Psoas muscle (tissue), 8 donors: ENCODE results near the gene IL6ST. TPM values are rescaled to one million over a fixed set of nuclear protein-coding genes. Genes with fewer than 3 reads are reported as not detected.

ENCODE experiments used
- ATAC-seq, 4 donors: fragments of 200-7000 bp; cut with Tn5 transposase; one replicate each; pipeline ENCODE4 v1.9.1; 2020; ENCODE audit warnings: moderate library complexity in 3 of 4, mild to moderate bottlenecking in 2 of 4
- DNase-seq, 2 donors: peaks; one replicate each; pipeline ENCODE4 v3.0.0-alpha.2; 2020
- H3K27ac ChIP-seq: fragments of 200-600 bp; one replicate; pipeline ENCODE4 v1.8.0; 2022
- H3K27me3 ChIP-seq, 3 donors: fragments of 200-600 bp in 1 of 3; one replicate each; pipeline versions ENCODE4 v1.6.1 to v1.8.0; 2013 to 2022; ENCODE audit warnings: low read length in 2 of 3, mild to moderate bottlenecking in 2 of 3, moderate library complexity in 1 of 3; ENCODE audit not compliant: insufficient read depth in 3 of 3
- H3K36me3 ChIP-seq, 2 donors: fragments of 200-600 bp in 1 of 2; one replicate each; pipeline versions ENCODE4 v1.6.1 to v1.8.0; 2013 to 2022; ENCODE audit warnings: low read depth in 1 of 2, mild to moderate bottlenecking in 1 of 2, moderate library complexity in 1 of 2; ENCODE audit not compliant: insufficient read depth in 1 of 2
- H3K4me1 ChIP-seq: fragments of 200-600 bp; one replicate; pipeline ENCODE4 v1.8.0; 2022
- H3K4me3 ChIP-seq: fragments of 200-600 bp; one replicate; pipeline ENCODE4 v1.8.0; 2022; ENCODE audit warnings: mild to moderate bottlenecking
- H3K9me3 ChIP-seq: fragments of 200-600 bp; one replicate; pipeline ENCODE4 v1.8.0; 2022
- WGBS, 3 donors: extraction: QIAGEN DNeasy Blood & Tissue Kit; methylation state at CpG; one replicate each; pipeline versions ENCODE4 v1.1.6 to v1.1.7; 2013; 5-methylcytosine and 5-hydroxymethylcytosine counted together
- intact Hi-C, 2 donors: fragments of 100-400 bp; cut with DNase I; formaldehyde crosslinking; loops; one replicate each; pipeline versions ENCODE4 v1.11.0 to v1.14.2; 2022
- polyA plus RNA-seq, 3 donors: library from polyadenylated mRNA; stranded (reverse); fragments of 200-250 nt; gene quantifications; one replicate each; pipeline ENCODE4 v1.2.3, GENCODE V29; 2013
- total RNA-seq, 4 donors: library from RNA; stranded (reverse); fragmentation: NEBNext Ultra II Directional in 2 of 4; extraction: Animal tissue kit (Norgen Biotek cat#: 25700) in 2 of 4; gene quantifications; one replicate each; pipeline versions ENCODE4 v1.2.1 to v1.2.4, GENCODE V29; 2021 to 2023
- TF ChIP-seq, protein P1 (sequence below): fragments of 200-600 bp; IDR thresholded peaks from one replicate; pipeline ENCODE4 v1.8.0; 2022; ENCODE audit warnings: antibody characterized with exemption
- donor health status: healthy with polysubstance abuse.
- donor health status: DM: no; HTN: no; CAD: no; lungs with moderate emphysema.
- donor health status: Bipolar disorder and iron deficiency.
- donor health status: healthy.
- donor health status: DM: yes; HTN: yes; CAD: no.
- donor health status: DM: no; HTN: no; CAD: no.
- donor health status: DM: no; HTN: no; CAD: no.
- donor health status: DM: yes; HTN: yes; CAD: no.

Gene IL6ST
- total and polyA plus RNA-seq, 7 donors, result 38.6 to 255 (median 143) TPM

DNA sequence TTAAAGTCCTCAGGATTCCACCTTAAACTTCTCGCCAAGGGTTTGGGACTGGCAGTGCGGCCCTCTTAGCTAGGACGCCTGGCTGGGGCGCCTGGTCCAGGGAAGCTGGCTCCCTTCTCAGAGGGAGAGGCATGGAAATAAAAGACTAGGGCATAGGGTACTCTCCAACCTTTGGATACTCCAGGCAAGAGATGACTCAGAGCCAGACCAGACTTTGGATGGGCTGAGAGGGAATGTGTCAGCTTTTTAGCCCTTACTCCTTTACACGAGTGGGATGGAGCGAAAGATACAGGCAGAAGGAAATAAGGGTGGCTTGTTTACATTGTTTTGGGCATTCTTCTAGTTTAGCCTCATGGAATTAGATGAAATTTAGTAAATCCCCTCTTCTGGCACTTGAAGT is 95.4 kb downstream of the IL6ST start:
- Histone ChIP-seq H3K4me3 (no peak overlapping the region), H3K27ac (no peak overlapping the region), H3K4me1 (peaks cover 12% of the 10 kb centered on the region), H3K27me3 (no peaks in the 10 kb centered on the region), H3K36me3 (no peaks in the 10 kb centered on the region), H3K9me3 (no peaks in the 10 kb centered on the region)
- intact Hi-C loops, result no loop called here
- DNase-seq (no peak), ATAC-seq (no peak)
- WGBS, 3 donors, result 88 to 91% (median 91%) methylated on average over 6 of the region's 6 CpGs
- TF ChIP-seq, protein P1, sequence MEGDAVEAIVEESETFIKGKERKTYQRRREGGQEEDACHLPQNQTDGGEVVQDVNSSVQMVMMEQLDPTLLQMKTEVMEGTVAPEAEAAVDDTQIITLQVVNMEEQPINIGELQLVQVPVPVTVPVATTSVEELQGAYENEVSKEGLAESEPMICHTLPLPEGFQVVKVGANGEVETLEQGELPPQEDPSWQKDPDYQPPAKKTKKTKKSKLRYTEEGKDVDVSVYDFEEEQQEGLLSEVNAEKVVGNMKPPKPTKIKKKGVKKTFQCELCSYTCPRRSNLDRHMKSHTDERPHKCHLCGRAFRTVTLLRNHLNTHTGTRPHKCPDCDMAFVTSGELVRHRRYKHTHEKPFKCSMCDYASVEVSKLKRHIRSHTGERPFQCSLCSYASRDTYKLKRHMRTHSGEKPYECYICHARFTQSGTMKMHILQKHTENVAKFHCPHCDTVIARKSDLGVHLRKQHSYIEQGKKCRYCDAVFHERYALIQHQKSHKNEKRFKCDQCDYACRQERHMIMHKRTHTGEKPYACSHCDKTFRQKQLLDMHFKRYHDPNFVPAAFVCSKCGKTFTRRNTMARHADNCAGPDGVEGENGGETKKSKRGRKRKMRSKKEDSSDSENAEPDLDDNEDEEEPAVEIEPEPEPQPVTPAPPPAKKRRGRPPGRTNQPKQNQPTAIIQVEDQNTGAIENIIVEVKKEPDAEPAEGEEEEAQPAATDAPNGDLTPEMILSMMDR, result no peak

DNA sequence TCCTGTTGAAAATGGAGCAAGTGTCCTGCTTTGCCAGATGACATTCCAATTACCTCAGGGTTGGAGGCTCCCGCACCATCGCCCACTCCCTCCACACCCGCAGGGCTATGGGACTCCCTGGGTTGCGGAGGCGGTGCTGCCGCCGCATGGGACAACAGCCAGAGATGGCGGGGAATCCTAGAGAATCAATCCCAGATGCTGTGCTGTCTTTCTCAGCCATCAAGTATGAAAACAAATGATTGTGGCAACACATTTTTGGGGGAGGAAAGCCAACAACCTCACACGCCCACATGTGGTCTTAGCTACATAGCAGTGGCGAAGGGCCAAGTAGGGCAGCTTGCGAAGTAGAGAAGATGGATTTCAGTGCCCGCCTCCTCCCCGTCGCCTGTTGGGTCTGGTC is 96.9 kb downstream of the IL6ST start:
- Histone ChIP-seq H3K36me3 (no peaks in the 10 kb centered on the region), H3K9me3 (no peaks in the 10 kb centered on the region), H3K27me3 (no peaks in the 10 kb centered on the region), H3K4me3 (peak overlapping the region; percentile 25), H3K4me1 (peaks cover 9% of the 10 kb centered on the region), H3K27ac (no peak overlapping the region)
- intact Hi-C loops, result no loop called here
- WGBS, 3 donors, result 45 to 65% (median 57%) methylated on average over 14 of the region's 14 CpGs
- TF ChIP-seq, protein P1, result no peak
- DNase-seq (peak; percentile 73 to 77), ATAC-seq (peak in 3 of 4 donors; percentile 31 to 76 (median 40))

DNA sequence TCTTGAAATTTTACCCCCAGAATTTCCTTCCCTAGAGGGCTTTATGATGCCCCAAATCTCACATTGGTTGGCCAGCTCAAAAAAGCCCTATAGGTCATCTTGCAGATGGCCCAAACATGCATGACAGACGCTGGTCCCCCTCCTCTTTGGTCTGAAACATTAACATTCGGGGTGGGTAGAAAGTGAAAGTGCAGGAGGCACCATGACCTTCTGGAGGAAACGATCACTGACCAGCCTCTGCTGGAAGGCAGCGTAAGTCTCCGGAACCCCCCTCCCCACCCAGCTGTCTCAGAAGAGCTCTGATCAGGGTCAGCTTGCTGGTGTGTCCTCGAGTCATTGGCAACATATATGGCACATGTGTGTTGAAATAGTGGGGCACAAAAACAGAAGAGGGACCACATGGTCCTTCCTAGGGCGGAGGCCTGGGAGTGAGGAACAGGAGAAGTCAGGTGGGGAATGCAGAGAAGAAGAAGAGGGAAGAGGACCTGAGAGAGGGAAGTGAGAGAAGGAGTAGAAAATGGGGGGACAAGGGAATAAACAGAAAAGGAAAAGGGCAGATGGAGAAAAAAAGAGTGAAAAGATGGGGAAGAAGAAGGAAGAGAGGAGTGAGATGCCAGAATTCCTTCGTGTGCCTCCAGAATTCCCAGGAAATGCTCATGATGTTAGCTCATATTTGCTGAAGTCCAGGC is 97.4 kb downstream of the IL6ST start:
- intact Hi-C loops, result no loop called here
- WGBS, 3 donors, result 66 to 74% (median 70%) methylated on average over 8 of the region's 8 CpGs
- no peaks in the 10 kb centered on the region for H3K27me3 ChIP-seq
- no peak overlapping the region for H3K4me3 ChIP-seq
- ATAC-seq, result no peak
- TF ChIP-seq, protein P1, result no peak
- DNase-seq, result no peak
- no peaks in the 10 kb centered on the region for H3K36me3 ChIP-seq
- no peaks in the 10 kb centered on the region for H3K9me3 ChIP-seq
- H3K27ac ChIP-seq, result no peak overlapping the region
- peaks cover 9% of the 10 kb centered on the region for H3K4me1 ChIP-seq

GRCh38 chr5:55896663-55897062 is 98.1 kb downstream of the IL6ST start:
- Histone ChIP-seq H3K4me3 (no peak overlapping the region), H3K36me3 (no peaks in the 10 kb centered on the region), H3K9me3 (no peaks in the 10 kb centered on the region), H3K27ac (no peak overlapping the region), H3K27me3 (no peaks in the 10 kb centered on the region), H3K4me1 (peaks cover 9% of the 10 kb centered on the region)
- TF ChIP-seq, protein P1, result no peak
- ATAC-seq (no peak), DNase-seq (no peak)
- intact Hi-C loops, result no loop called here
- WGBS, 3 donors, result 69 to 77% (median 70%) methylated on average over 2 of the region's 2 CpGs

GRCh38 chr5:55896238-55896637 is 98.5 kb downstream of the IL6ST start:
- TF ChIP-seq, protein P1, result no peak
- Histone ChIP-seq H3K27me3 (no peaks in the 10 kb centered on the region), H3K4me3 (no peak overlapping the region), H3K9me3 (no peaks in the 10 kb centered on the region), H3K36me3 (no peaks in the 10 kb centered on the region), H3K4me1 (peaks cover 7% of the 10 kb centered on the region), H3K27ac (no peak overlapping the region)
- DNase-seq (no peak), ATAC-seq (no peak)
- intact Hi-C loops, result no loop called here
- 97 to 100% (median 98%) methylated on average over 2 of the region's 2 CpGs for WGBS, 3 donors
